ENCODE results near the gene IL26.

The IL26 gene

DNA sequence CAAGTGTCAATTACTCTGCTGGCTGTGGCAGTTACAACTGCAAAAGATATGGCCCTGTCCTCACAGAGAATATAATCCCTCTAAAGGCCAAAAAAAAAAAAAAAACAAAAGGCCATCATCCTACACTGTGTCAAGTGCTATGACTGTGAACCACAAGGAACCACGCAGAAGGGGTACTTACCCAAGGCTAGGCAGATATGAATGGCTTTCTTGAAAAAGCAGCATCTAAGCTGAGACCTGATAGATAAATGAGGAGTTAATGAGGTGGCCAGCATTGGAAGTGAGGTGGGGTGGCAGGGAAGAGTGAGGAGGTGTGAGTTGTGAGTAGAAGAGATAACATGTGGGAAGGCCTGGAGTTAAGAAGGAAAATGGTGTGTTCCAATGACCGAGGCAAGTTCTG is 44.2 kb upstream of the IL26 start:
- H2BK120ac ChIP-seq (ENCODE audit: low read depth, low read length): no peak overlapping the region
- H3K79me1 ChIP-seq (ENCODE audit: low read depth, low read length): no peaks in the 10 kb centered on the region
- H3K23ac ChIP-seq (ENCODE audit: low read depth, low read length, poor library complexity): no peak overlapping the region
- peaks cover 4 to 5% of the 10 kb centered on the region in 2 donors for H3K4me1 ChIP-seq (ENCODE audit: control insufficient read depth in 2 of 2, insufficient read depth in 1 of 2, low read depth in 1 of 2, low read length in 2 of 2)
- H3K18ac ChIP-seq (ENCODE audit: low read length): no peak overlapping the region
- no peak overlapping the region for H3K14ac ChIP-seq (ENCODE audit: low read length)
- no peaks in the 10 kb centered on the region for H3K27me3 ChIP-seq (ENCODE audit: control insufficient read depth in 3 of 3, insufficient read depth in 3 of 3, low read depth in 1 of 3, low read length in 3 of 3)
- no peak overlapping the region for H3K27ac ChIP-seq (replicated peaks; ENCODE audit: low read length)
- no peak overlapping the region for H2AFZ ChIP-seq (ENCODE audit: low read length)
- no peaks in the 10 kb centered on the region for H3K9me3 ChIP-seq (replicated peaks in 1 of 2; ENCODE audit: control insufficient read depth in 2 of 2, insufficient read depth in 1 of 2, low read depth in 1 of 2, low read length in 2 of 2)
- no peak overlapping the region for H2BK15ac ChIP-seq (ENCODE audit: low read length)
- H3K4ac ChIP-seq (ENCODE audit: low read length): no peak overlapping the region
- no peak overlapping the region for H2BK12ac ChIP-seq (ENCODE audit: low read length)
- WGBS, 2 donors (ENCODE audit: extremely low coverage in 2 of 2, insufficient read length in 2 of 2, insufficient replicate concordance in 1 of 2): no CpG with 5 or more reads among the region's 2 CpGs
- H3K9ac ChIP-seq (ENCODE audit: low read depth, low read length, poor library complexity): no peak overlapping the region
- H3K4me3 ChIP-seq (ENCODE audit: low read length in 2 of 2): no peak overlapping the region
- no peak overlapping the region for H4K91ac ChIP-seq (ENCODE audit: low read depth, low read length, poor library complexity)
- no peak overlapping the region for H2AK5ac ChIP-seq (ENCODE audit: low read depth, low read length)
- H3K4me2 ChIP-seq (ENCODE audit: insufficient read depth, low read length, poor library complexity, severe bottlenecking): no peak overlapping the region
- no peaks in the 10 kb centered on the region for H3K36me3 ChIP-seq (replicated peaks in 1 of 2; ENCODE audit: control insufficient read depth in 2 of 2, insufficient read depth in 2 of 2, low read length in 2 of 2)
- no peak overlapping the region for H4K8ac ChIP-seq (ENCODE audit: low read depth, low read length)
- DNase-seq (ENCODE audit: low spot score): no peak
- no peak overlapping the region for H2BK5ac ChIP-seq (ENCODE audit: low read length)

DNA sequence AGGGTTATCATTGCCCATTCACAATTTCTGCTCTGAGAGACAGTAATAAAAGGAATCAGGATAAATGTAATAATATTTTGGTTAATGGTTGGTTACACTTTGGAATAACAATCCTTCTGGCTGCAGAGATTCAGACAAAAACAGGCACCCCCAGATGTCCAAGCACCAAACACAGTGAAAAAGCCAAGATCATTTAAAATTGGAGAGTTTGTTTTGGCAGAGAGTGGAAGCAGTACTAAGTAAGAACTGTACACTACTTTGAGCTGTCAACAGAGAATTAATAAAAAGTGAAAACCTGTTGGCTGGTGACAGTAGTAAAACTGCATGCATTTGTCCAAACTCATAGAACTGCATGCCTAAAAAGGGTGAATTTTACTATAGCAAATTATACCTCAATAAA is 43.4 kb upstream of the IL26 start:
- Histone ChIP-seq H3K9me3 (replicated peaks in 1 of 2; ENCODE audit: control insufficient read depth in 2 of 2, insufficient read depth in 1 of 2, low read depth in 1 of 2, low read length in 2 of 2) (no peaks in the 10 kb centered on the region), H2AFZ (ENCODE audit: low read length) (no peak overlapping the region), H3K27ac (replicated peaks; ENCODE audit: low read length) (no peak overlapping the region), H3K4ac (ENCODE audit: low read length) (no peak overlapping the region), H3K4me3 (ENCODE audit: low read length in 2 of 2) (no peak overlapping the region), H3K27me3 (ENCODE audit: control insufficient read depth in 3 of 3, insufficient read depth in 3 of 3, low read depth in 1 of 3, low read length in 3 of 3) (peaks cover 0 to 5% (median 0%) of the 10 kb centered on the region in 3 experiments), H3K23ac (ENCODE audit: low read depth, low read length, poor library complexity) (no peak overlapping the region), H4K8ac (ENCODE audit: low read depth, low read length) (no peak overlapping the region), H3K18ac (ENCODE audit: low read length) (no peak overlapping the region), H3K14ac (ENCODE audit: low read length) (no peak overlapping the region), H3K79me1 (ENCODE audit: low read depth, low read length) (no peaks in the 10 kb centered on the region), H3K4me1 (ENCODE audit: control insufficient read depth in 2 of 2, insufficient read depth in 1 of 2, low read depth in 1 of 2, low read length in 2 of 2) (peaks cover 4 to 6% of the 10 kb centered on the region in 2 donors), H3K36me3 (replicated peaks in 1 of 2; ENCODE audit: control insufficient read depth in 2 of 2, insufficient read depth in 2 of 2, low read length in 2 of 2) (no peaks in the 10 kb centered on the region), H2AK5ac (ENCODE audit: low read depth, low read length) (no peak overlapping the region), H4K91ac (ENCODE audit: low read depth, low read length, poor library complexity) (no peak overlapping the region), H2BK12ac (ENCODE audit: low read length) (no peak overlapping the region), H3K4me2 (ENCODE audit: insufficient read depth, low read length, poor library complexity, severe bottlenecking) (no peak overlapping the region), H3K9ac (ENCODE audit: low read depth, low read length, poor library complexity) (no peak overlapping the region), H2BK120ac (ENCODE audit: low read depth, low read length) (no peak overlapping the region), H2BK5ac (ENCODE audit: low read length) (no peak overlapping the region), H2BK15ac (ENCODE audit: low read length) (no peak overlapping the region)
- DNase-seq (ENCODE audit: low spot score): no peak

DNA sequence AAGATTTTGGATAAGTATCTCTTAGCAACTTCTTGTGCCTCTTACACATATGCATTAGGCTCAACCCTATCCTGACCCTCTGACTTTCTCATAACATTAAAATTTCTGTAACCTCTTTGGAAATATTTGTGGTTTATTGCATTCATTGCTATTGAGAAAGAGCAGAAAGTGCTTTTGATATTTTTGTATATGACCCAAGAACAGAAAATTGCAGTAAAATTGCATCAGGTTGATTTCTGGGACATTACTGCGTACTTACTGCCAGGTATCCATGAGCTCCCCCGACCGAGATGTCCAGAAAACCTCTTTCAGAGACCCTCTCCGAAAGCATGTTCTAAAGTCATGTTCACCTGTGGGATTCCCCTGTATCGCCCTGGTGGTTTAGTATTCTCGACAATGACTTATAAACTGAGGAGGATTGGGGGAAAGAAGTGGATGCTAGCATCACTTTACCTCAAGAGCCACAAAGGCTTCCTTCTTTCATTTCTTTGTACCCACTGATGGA is 42.3 kb upstream of the IL26 start:
- no peaks in the 10 kb centered on the region for H3K36me3 ChIP-seq (replicated peaks in 1 of 2; ENCODE audit: control insufficient read depth in 2 of 2, insufficient read depth in 2 of 2, low read length in 2 of 2)
- H3K18ac ChIP-seq (ENCODE audit: low read length): no peak overlapping the region
- no peak overlapping the region for H3K4ac ChIP-seq (ENCODE audit: low read length)
- H3K4me3 ChIP-seq (ENCODE audit: low read length in 2 of 2): no peak overlapping the region
- H2AFZ ChIP-seq (ENCODE audit: low read length): no peak overlapping the region
- H2BK15ac ChIP-seq (ENCODE audit: low read length): no peak overlapping the region
- WGBS, 2 donors (ENCODE audit: extremely low coverage in 2 of 2, insufficient read length in 2 of 2, insufficient replicate concordance in 1 of 2): no CpG with 5 or more reads among the region's 6 CpGs
- H4K91ac ChIP-seq (ENCODE audit: low read depth, low read length, poor library complexity): no peak overlapping the region
- no peaks in the 10 kb centered on the region for H3K9me3 ChIP-seq (replicated peaks in 1 of 2; ENCODE audit: control insufficient read depth in 2 of 2, insufficient read depth in 1 of 2, low read depth in 1 of 2, low read length in 2 of 2)
- H2AK5ac ChIP-seq (ENCODE audit: low read depth, low read length): no peak overlapping the region
- DNase-seq (ENCODE audit: low spot score): no peak
- H3K9ac ChIP-seq (ENCODE audit: low read depth, low read length, poor library complexity): no peak overlapping the region
- H2BK5ac ChIP-seq (ENCODE audit: low read length): no peak overlapping the region
- no peak overlapping the region for H3K23ac ChIP-seq (ENCODE audit: low read depth, low read length, poor library complexity)
- peaks cover 4 to 6% of the 10 kb centered on the region in 2 donors for H3K4me1 ChIP-seq (ENCODE audit: control insufficient read depth in 2 of 2, insufficient read depth in 1 of 2, low read depth in 1 of 2, low read length in 2 of 2)
- no peak overlapping the region for H3K4me2 ChIP-seq (ENCODE audit: insufficient read depth, low read length, poor library complexity, severe bottlenecking)
- no peaks in the 10 kb centered on the region for H3K79me1 ChIP-seq (ENCODE audit: low read depth, low read length)
- H3K27ac ChIP-seq (replicated peaks; ENCODE audit: low read length): no peak overlapping the region
- peaks cover 0 to 5% (median 0%) of the 10 kb centered on the region in 3 experiments for H3K27me3 ChIP-seq (ENCODE audit: control insufficient read depth in 3 of 3, insufficient read depth in 3 of 3, low read depth in 1 of 3, low read length in 3 of 3)
- H2BK12ac ChIP-seq (ENCODE audit: low read length): no peak overlapping the region
- no peak overlapping the region for H3K14ac ChIP-seq (ENCODE audit: low read length)
- H2BK120ac ChIP-seq (ENCODE audit: low read depth, low read length): no peak overlapping the region
- no peak overlapping the region for H4K8ac ChIP-seq (ENCODE audit: low read depth, low read length)

DNA sequence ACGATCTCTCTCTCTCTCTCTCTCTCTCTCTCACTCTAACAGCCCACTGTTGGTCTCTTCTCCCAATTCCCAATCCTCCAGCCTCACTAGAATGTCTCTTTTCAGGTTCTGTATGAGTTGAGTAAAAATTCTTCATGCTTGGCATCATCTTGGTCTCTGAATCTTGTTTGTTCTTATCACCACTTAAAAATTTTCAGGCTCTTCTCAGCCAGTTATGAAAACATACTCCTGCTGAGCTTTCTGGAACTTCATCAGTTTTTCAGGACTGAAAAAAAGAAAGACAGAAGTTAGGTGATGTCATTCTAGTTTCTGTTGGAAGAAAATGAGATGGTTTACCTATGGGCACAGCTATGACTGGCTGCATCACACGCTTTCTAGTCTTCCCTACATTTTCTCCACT is 39.2 kb upstream of the IL26 start:
- Histone ChIP-seq H4K8ac (ENCODE audit: low read depth, low read length) (no peak overlapping the region), H3K4ac (ENCODE audit: low read length) (no peak overlapping the region), H3K4me2 (ENCODE audit: insufficient read depth, low read length, poor library complexity, severe bottlenecking) (no peak overlapping the region), H4K91ac (ENCODE audit: low read depth, low read length, poor library complexity) (no peak overlapping the region), H3K4me1 (ENCODE audit: control insufficient read depth in 2 of 2, insufficient read depth in 1 of 2, low read depth in 1 of 2, low read length in 2 of 2) (peaks cover 0 to 4% of the 10 kb centered on the region in 2 donors), H3K9ac (ENCODE audit: low read depth, low read length, poor library complexity) (no peak overlapping the region), H2BK5ac (ENCODE audit: low read length) (no peak overlapping the region), H3K27me3 (ENCODE audit: control insufficient read depth in 3 of 3, insufficient read depth in 3 of 3, low read depth in 1 of 3, low read length in 3 of 3) (peaks cover 0 to 5% (median 0%) of the 10 kb centered on the region in 3 experiments), H2BK120ac (ENCODE audit: low read depth, low read length) (no peak overlapping the region), H2AFZ (ENCODE audit: low read length) (no peak overlapping the region), H3K79me1 (ENCODE audit: low read depth, low read length) (no peaks in the 10 kb centered on the region), H3K23ac (ENCODE audit: low read depth, low read length, poor library complexity) (no peak overlapping the region), H3K9me3 (replicated peaks in 1 of 2; ENCODE audit: control insufficient read depth in 2 of 2, insufficient read depth in 1 of 2, low read depth in 1 of 2, low read length in 2 of 2) (no peaks in the 10 kb centered on the region), H2AK5ac (ENCODE audit: low read depth, low read length) (no peak overlapping the region), H2BK15ac (ENCODE audit: low read length) (no peak overlapping the region), H3K14ac (ENCODE audit: low read length) (no peak overlapping the region), H3K36me3 (replicated peaks in 1 of 2; ENCODE audit: control insufficient read depth in 2 of 2, insufficient read depth in 2 of 2, low read length in 2 of 2) (no peaks in the 10 kb centered on the region), H3K18ac (ENCODE audit: low read length) (no peak overlapping the region), H3K27ac (replicated peaks; ENCODE audit: low read length) (no peak overlapping the region), H3K4me3 (ENCODE audit: low read length in 2 of 2) (no peak overlapping the region), H2BK12ac (ENCODE audit: low read length) (no peak overlapping the region)
- DNase-seq (ENCODE audit: low spot score): no peak
- WGBS, 2 donors (ENCODE audit: extremely low coverage in 2 of 2, insufficient read length in 2 of 2, insufficient replicate concordance in 1 of 2): no CpG with 5 or more reads among the region's 2 CpGs

All from neuronal stem cell (in vitro differentiated cells).